Stimulated activated CD4-positive, alpha-beta T cell treated with anti-CD3 and anti-CD28 coated beads, TNF-alpha, amount 100 ng/mL, for 48 hours (primary cell): ENCODE measurements around the gene URAD.
"Not testable (repeated sequence)": the region's sequence is repeated elsewhere in the genome, so short reads cannot be mapped to it uniquely, and the experiment has no call there.

Experiments used
- DNase-seq, 3 donors: peaks; one replicate each; pipeline ENCODE4 v3.0.0-alpha.2; 2020; ENCODE audit warnings: low read depth in 3 of 3

Gene URAD

GRCh38 chr13:27970382-27971235 lies 17.9 kb downstream of the URAD start:
- no peak for DNase-seq

- no peak for DNase-seq
Observed at GRCh38 chr13:27969866-27970229, 18.6 kb downstream of the URAD start.

DNA sequence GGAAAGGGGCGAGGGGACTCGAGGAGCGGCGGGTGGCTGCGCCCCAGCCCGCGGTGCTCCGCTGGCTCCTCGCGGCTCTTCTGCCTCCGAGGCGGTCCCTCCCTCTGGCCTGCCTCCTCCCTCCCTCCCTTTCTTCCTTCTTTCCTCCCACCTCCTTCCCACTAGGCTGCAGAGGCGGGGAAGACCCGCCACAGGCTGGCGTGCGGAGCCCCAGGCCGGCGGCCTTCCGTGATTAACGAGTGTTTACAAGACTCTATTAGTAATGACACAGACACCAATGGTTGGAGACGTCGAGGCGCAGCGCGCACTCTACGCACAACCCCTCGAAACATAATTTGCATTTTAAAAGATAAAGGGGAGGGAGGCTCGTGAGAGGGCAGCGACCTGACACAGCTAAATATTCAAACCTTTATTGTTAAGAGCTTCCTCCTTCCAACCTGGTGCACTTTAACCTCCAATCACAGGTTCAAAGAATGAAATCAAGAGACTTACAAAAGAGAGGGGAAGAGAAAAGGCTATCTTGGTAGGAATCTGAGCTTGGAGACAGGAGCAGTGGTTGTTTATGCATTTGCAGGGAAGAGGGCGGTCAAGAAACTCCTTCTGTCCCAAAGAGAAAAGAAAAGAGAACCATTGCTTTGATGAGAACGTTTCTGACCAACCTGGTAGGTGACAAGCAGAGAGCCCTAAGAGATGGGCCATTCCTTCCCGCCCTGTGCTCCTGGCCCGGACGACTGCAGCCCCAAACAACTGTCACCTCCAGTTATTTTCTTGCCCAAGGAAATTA lies 19.2 kb downstream of the URAD start, which contains the start of gene CDX2:
Gene CDX2, minus strand, starts transcription at position 234 of the 784 bp plus-strand sequence. CDS start 309 bp downstream, outside the sequence.
- DNase-seq, result no peak

GRCh38 chr13:27968316-27969081 lies 20.0 kb downstream of the URAD start:
- DNase-seq, result no peak

DNA sequence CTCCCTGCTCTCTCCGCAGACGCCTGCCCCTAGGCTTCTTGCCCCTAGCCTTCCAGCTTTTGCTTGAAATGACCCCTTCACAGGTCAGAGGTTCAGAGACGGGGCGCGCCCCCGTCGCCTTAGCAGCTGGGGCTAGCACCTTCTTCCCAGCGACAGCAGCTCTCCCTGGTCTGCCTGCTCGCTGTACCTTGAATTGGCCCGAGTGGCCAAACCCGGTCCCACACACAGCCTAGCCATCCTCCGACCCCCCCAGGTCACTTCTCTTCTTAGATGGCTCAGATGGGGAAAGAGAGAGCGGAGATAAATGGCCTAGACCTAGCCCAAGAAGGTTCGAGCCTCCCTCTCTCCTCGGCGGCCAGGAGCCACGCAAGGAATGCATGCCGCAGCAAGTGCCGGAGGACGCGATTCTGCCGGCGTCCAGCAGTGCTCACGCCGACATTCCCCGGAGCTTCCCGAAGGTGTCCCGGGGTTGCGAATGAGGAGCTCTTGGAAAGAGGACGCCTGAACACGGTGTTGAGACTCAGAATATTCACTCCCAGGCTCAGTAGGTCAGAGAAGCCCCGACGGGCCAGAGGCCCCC lies 20.7 kb downstream of the URAD start:
- no peak for DNase-seq

GRCh38 chr13:27967203-27967735 lies 21.2 kb downstream of the URAD start:
- no peak for DNase-seq

GRCh38 chr13:27966641-27967202 lies 21.8 kb downstream of the URAD start:
- no peak for DNase-seq

- DNase-seq, result no peak
Observed at GRCh38 chr13:27965740-27966640, 22.5 kb downstream of the URAD start.

- no peak for DNase-seq
Observed at GRCh38 chr13:27965343-27965739, 23.2 kb downstream of the URAD start.

GRCh38 chr13:27964741-27965323 lies 23.7 kb downstream of the URAD start:
- DNase-seq, result no peak

- DNase-seq, result not testable (repeated sequence)
Observed at GRCh38 chr13:27964206-27964605, 24.3 kb downstream of the URAD start.

DNA sequence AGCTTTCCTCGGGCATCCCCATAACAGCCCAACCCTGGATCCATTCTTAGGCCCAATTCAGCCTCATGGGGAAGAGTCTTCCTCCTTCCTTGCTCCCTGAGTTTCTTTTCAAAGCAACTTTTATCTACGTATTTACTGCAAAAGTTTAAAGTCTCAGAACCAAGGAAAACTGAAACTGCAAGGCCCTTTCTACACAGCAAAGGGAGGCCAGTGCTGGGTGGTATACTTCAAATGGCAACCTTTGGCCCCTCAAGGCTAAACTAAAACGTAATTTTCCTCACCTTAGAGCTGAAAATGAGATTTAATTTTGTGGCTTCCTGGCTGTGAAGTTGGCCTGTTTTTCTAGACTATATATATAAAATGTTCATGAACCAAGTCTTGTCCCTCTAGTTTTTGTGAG lies 25.0 kb downstream of the URAD start:
- no peak for DNase-seq

GRCh38 chr13:27962982-27963381 lies 25.5 kb downstream of the URAD start:
- no peak for DNase-seq

DNA sequence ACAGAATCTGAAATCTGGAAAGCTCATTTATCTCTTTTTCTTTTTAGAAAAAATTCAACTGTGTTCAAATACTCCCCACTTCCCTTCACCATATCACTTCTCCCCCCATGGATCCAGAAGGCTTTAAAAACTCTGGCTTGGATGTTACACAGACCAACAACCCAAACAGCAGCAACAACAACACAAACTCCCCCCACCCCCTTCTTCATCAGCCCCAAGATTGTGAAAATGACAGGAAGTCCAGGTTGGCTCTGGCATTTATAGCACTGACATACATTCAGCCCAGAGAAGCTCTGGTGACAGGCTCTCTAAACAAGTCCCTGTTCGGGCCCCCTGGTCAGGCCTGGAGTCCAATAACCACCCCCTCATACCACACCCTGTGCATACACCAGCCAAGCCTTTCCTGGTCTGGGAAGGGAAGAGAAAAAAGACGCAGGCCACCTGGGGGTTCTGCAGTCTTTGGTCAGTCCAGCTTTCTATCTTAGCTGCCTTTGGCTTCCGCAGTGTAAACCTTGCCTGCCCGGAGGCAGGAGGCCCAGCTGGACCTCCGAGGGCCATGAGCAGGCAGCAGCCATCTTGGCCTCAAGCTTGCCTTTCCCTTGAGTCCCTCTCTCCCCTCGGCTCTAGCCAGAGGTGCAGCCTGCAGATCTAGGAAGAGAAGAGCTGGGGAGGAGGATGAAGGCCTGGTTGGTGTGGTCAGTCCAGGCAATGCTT lies 26.2 kb downstream of the URAD start:
- no peak for DNase-seq

GRCh38 chr13:27961227-27962085 lies 27.0 kb downstream of the URAD start:
- DNase-seq, result no peak

GRCh38 chr13:27960362-27961226 lies 27.9 kb downstream of the URAD start:
- DNase-seq, result no peak

- no peak for DNase-seq
Observed at GRCh38 chr13:27959976-27960361, 28.5 kb downstream of the URAD start.
